ENCODE results near the gene ZDHHC9.

DNA sequence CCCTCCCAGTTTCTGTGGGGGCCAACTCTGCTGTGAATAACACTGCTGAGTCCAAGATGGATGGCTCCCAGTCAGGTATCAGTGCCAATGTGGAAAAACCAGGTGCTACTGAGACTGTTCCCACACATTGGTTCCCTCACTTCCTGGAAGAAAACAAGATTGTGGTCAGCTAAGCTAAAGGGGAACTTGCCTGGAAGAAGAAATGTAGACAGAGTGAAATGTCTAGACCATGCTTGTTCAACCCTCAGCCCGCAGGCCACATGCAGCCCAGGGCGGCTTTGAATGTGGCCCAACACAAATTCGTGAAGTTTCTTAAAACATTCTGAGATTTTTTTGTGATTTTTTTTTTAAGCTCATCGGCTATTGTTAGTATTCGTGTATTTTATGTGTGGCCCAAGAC is 33.7 kb upstream of the ZDHHC9 start:
- TF ChIP-seq, protein P1, sequence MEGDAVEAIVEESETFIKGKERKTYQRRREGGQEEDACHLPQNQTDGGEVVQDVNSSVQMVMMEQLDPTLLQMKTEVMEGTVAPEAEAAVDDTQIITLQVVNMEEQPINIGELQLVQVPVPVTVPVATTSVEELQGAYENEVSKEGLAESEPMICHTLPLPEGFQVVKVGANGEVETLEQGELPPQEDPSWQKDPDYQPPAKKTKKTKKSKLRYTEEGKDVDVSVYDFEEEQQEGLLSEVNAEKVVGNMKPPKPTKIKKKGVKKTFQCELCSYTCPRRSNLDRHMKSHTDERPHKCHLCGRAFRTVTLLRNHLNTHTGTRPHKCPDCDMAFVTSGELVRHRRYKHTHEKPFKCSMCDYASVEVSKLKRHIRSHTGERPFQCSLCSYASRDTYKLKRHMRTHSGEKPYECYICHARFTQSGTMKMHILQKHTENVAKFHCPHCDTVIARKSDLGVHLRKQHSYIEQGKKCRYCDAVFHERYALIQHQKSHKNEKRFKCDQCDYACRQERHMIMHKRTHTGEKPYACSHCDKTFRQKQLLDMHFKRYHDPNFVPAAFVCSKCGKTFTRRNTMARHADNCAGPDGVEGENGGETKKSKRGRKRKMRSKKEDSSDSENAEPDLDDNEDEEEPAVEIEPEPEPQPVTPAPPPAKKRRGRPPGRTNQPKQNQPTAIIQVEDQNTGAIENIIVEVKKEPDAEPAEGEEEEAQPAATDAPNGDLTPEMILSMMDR (IDR thresholded peaks at IDR 0.05) = no peak
- TF ChIP-seq POLR2AphosphoS5 (IDR thresholded peaks at IDR 0.05; ENCODE audit: insufficient read depth in 1 of 2, low read depth in 1 of 2) = no peak

Data from vagina (tissue), 2 donors.